B cell (primary cell): ENCODE measurements around the gene HGFAC.

Experiments used
- CTCF ChIP-seq: fragments of 200-600 bp; IDR thresholded peaks from one replicate; pipeline ENCODE4 v1.8.0; 2022; ENCODE audit warnings: antibody characterized with exemption, mild to moderate bottlenecking
- EZH2 ChIP-seq: IDR thresholded peaks from 2 replicates; pipeline ENCODE4 v1.6.1; 2012; ENCODE audit warnings: borderline replicate concordance, low read depth, mild to moderate bottlenecking, moderate library complexity, low read length; ENCODE audit not compliant: insufficient read depth, poor library complexity, severe bottlenecking

DNA sequence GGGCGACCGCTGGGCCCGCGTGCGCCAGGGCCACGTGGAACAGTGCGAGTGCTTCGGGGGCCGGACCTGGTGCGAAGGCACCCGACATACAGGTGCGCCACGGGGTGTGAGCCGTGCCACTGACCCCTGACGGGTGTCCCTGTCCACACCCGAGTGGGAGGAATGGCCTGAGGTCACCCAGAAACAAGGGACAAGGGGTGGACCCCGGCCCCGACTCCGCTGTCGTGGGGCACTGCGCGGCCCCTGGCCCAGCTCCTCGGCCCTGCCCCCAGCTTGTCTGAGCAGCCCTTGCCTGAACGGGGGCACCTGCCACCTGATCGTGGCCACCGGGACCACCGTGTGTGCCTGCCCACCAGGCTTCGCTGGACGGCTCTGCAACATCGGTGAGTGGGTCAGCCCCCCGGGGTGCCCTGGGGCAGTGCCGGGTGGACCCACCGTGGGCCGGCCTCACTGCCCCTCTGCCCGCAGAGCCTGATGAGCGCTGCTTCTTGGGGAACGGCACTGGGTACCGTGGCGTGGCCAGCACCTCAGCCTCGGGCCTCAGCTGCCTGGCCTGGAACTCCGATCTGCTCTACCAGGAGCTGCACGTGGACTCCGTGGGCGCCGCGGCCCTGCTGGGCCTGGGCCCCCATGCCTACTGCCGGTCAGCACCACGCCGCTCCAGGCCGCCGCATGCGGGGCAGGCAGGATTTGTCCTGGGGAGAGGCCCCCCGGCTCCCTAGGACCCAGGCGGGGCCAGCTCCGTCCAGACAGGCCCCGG, 2.8 kb downstream of the HGFAC start:
- no peak for TF ChIP-seq CTCF
- TF ChIP-seq EZH2 = no peak
